ENCODE data around the gene FANCE.
"Not testable (repeated sequence)": the region's sequence is repeated elsewhere in the genome, so short reads cannot be mapped to it uniquely, and the experiment has no call there.

Gene FANCE

DNA sequence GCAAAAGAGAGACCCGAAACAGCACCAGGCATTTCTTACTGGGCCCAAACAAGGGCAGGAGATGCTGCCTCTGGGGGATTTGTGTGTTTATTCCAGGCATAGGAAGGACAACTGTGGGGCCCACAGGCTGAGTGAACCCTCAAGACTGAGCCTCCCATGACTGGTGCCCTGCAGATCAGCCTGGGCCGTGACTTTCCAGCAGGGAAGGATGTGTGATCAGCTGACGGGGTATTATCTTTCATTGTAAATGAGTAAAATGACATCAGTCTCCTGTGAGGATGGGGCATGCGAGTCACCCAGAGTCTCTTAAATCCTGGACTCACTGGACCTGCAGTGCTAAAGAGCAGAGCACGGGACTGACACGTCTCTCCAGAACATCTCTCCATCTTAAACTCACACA, 48.6 kb downstream of the FANCE start:
- no peak for DNase-seq

DNA sequence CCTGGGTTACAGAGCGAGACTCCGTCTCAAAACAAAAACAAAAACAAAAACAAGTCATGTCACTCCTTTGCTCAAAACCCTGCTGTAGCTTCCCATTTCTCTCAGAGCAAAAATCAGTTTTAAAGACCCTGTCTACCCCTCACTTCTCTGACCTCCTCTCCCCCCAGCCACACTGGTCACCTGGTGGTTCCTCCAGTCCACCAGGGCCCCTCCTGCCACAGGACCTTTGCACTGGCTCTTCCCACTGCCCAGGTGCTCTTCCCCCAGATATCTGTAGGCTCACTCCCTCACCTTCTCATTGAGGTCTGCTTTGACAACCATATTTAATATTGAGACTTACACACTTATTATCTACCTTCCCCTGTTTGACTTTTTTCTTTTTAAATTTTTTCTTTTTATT, 49.6 kb downstream of the FANCE start:
- DNase-seq = no peak

DNA sequence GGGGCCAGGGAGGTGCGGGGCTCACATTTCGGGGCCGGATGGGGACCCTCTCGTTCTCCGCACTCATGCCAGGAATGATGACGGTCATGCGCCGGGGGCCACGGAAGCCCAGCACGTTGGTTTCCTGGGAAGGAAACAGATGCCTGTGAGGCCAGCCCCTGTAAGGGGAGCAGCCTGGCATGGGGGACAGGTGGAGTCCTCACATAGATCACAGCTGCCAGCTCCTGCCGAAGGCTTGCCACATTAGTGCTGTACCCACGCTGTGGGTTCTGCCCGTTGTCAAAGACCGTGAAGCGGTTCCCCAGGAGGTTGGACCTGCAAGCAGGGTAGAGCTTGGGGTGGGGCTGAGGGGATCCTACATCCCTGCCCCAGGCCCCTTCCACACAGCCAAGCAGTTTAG, 51.4 kb downstream of the FANCE start:
- peak; percentile 37 for DNase-seq

DNA sequence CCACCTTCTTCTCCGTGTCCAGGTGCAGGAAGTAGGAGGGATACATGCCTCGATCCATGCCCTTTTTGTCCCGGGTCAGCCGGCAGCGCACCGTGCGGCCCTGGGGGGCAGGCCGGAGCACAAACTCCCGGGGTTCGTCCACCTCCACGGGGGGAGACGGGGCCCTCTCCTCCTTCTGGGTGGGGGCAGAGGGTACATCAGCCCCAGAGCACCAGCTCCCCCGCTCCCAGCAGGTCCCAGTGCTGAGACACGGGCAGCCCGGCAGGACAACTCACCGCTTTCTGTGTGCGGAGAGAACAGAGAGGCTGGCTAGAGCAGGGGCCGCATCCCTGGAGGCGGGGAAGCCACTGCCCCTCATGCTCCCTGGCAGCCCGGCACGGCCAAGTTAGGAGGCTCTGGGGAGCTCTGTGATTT, 53.9 kb downstream of the FANCE start:
- no peak for DNase-seq

DNA sequence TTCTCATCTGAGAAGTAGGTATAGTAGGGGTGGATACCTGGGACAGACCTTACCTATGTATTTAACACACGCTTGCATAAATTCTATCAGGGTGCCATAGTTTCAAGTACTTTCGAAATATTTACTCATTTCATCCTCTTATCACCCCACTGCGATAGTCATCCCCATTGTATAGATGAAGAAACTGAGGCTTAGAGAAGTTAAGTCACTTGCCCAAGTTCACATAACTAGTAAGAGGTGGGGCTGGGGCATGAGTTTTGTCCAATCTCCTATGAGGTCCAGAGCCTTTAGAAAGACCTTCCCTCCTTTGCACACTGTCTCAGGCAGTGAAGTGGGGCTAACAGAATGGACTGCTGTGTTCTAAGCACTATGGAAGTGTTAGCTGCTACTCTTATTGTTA, 54.4 kb downstream of the FANCE start:
- DNase-seq = no peak

DNA sequence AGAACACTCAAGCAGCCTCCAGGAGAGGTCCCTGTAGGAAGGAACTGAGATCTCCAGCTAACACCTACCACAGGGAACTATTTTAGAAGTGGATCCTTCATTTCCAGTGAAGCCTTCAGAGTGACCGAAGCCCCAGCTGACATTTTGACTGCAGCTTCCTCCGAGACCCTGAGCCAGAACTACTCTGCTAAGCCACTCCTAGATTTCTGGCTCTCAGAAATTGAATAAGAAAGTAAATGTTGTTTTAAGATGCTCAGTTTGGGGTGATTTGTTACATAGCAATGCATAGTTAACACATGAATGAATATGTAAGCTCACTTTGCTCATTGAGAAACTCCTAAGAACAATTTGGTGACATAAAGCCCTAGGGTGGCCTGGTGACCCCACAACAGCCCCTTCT, 55.1 kb downstream of the FANCE start:
- no peak for DNase-seq

DNA sequence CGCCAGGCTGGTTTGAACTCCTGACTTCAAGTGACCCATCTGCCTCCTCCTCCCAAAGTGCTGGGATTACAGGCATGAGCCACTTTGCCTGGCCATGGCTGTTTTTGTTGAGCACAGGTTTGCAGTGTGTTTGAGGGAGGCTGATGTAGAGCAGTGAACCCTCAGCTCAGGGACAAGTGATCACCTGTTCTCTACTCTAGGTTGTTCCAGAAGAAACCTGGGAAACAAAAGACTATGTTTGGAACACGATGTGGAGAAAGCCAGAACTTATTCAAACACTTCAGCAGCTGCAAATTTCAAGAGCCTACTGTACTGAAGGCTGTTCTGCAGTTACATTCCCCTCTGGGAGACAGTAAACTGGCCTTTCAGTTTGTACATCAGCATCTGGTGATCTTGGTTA, 55.9 kb downstream of the FANCE start:
- no peak for DNase-seq

DNA sequence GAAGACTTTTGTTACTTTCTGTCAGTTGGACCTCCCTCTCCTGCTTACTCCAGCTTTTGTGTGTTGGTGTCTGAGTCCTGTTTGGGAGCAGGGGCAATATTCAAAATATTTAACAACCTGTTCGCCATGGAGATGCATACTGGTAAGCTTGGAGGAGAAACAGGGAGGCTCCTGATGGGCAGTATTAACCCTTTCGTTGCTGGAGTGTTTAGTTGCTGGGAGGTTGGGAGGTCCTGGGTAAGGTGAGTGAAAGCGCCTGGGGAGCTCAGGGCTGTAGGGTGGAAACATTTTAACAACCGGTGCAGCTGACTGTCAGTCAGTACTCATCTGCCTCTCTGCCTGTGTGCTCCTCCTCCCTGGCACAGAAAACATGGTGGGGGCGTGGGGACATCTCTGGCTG, 56.4 kb downstream of the FANCE start:
- DNase-seq = no peak

DNA sequence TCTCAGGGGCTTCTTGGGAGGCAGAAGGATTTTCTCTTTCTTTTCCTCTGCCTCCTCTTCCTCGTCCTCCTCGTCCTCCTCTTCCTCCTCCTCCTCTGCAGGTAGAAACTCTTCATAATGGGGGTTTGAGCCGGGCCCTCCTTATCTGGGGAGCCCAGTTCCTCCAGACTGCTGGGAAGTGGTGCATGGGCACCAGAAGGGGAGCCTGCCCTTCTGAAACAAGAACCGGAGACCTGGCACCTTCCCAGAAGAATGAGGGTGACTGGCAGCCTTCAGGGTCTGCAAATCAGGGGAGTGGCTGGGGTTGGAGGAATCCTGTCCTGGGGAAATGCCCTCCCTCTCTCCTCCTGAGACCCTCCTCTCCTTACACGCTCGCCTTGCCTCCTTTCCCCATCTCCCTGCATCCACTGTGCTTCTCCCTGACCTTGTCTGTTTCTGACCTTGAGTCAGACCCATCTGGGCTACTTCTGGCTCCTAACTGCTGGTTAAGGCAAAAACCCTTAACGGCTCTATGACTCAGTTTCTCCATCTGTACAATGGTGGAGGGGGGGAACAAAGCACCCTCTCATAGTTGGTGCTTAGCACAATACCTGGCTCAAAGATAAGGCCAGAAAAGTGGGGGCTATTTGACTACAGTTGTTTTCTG, 58.9 kb downstream of the FANCE start:
- no peak for DNase-seq

DNA sequence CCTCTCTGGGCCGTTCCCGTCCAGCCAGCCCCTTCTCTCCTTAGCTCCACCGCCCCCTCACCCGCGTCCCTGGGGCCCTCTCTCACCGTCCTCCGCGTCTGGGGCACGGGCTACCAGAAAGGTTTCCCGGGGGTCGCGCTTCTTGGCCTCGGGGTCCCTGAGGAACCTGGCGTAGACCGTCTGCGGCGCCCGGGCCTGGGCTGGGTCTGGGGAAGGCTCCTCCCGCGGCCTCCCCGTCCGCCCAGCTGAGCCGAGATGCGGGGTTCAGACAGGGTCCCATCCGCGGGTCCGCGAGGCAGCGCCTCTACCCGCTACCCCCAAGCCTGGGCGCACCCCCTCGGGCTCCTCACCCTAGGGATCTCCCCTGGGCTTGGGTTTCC, 59.4 kb downstream of the FANCE start:
- no peak for DNase-seq

DNA sequence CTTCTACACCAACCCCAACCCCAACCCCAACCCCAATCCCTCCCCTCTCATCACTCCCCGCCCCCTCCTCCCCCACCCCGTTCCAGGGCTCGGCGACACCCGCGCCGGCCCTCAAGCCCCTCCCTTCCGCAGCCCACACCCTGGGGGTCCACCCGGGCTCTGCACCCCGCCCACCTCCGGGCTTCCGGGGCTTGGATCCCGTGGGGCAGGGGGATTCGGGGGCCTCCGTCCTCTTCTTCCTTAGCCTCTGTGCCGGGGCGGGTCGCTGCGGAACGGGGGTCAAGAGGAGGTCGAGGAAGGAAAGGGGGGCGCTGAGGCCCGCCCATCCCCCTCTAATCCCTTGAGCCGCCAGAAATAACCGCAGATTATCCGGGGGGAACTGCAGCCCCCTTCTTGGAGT, 59.9 kb downstream of the FANCE start:
- no peak for DNase-seq

DNA sequence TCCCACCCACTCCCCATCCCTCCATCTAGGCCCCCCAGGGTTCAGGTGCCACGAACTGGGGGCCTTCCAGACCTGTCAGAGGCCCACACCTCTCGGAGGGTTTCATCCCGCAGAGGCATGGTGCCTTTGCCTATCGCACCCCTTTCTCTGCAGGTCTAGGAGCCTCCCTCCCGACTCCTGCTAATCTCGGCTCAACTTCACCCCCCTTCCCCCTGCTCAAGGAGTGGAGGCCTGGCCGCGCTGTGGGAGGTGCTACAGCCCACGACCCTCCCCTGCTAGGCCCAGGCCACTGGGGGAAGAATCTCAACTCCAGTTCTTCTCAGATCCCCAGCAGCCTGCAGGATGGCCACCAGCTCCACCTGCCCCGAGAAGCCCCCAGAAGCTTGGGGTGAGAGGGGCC, 60.6 kb downstream of the FANCE start, which contains the start of gene TULP1:
TSS of gene TULP1 (minus strand) at position 157 of the 400 bp plus-strand sequence. CDS start at position 119, 38 bp downstream.
- DNase-seq = no peak

DNA sequence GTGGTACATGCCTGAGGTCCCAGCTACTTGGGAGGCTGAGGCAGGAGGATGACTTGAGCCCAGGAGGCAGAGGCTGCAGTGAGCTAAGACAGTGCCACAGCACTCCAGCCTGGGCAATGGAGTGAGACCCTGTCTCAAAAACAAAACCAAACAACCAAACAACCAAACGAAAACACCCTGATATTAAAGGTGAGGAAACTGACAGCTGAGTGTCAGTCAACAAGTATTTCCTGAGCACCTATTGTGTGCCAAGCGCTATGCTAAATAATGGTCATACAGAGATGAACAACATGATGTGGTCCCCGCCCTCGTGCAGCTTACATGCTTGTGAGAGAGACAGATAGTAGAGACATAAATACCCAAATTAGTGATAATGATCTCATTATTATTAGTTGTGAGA, 62.4 kb downstream of the FANCE start:
- no peak for DNase-seq

DNA sequence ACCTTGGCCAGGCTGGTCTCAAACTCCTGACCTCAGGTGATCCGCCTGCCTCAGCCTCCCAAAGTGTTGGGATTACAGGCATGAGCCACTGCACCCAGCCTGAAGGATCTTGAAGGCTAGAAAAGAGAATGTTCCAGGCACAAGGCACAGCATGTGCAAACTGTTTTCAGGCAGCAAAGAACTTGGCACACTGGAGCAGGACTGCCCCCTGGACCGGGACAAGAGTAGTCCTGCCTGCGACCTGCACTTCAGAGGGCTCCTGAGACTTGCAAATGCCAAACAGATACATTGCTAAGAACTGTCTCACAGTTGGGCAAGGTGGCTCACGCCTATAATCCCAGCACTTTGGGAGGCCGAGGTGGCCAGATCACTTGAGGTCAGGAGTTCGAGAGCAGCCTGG, 63.8 kb downstream of the FANCE start:
- not testable (repeated sequence) for DNase-seq

Data from NCI-H2171 (cell line).